CD4-positive, alpha-beta T cell (primary cell): ENCODE data around the gene DPM2. TPM values are rescaled to one million over a fixed set of nuclear protein-coding genes. Genes with fewer than 3 reads are reported as not detected.

Source experiments
- ATAC-seq: fragments of 200-7000 bp; cut with Tn5 transposase; one replicate; pipeline ENCODE4 v1.10.0; 2022; ENCODE audit warnings: mild to moderate bottlenecking; ENCODE audit not compliant: poor library complexity
- CTCF ChIA-PET: fragments of 350-600 bp; sonication (Branson Sonifier 250); formaldehyde crosslinking; loops from one replicate; lab custom pipeline; 2021; ENCODE audit warnings: antibody characterized with exemption, inconsistent platforms; lab: Charles Lee
- POLR2A ChIA-PET: fragments of 350-600 bp; sonication (Branson Sonifier 250); formaldehyde crosslinking; loops from one replicate; lab custom pipeline; 2021; ENCODE audit warnings: antibody characterized with exemption, inconsistent platforms; lab: Charles Lee
- DNase-seq, 14 experiments: peaks; one replicate each; pipeline ENCODE4 v3.0.0-alpha.2; 2013 to 2020; ENCODE audit warnings: mixed read lengths in 2 of 14
- H3K27ac ChIP-seq, 2 donors: one replicate each; pipeline versions ENCODE4 v1.5.1 to v1.7.0; 2013; ENCODE audit warnings: low read length in 2 of 2, low read depth in 1 of 2, mild to moderate bottlenecking in 1 of 2
- H3K27me3 ChIP-seq, 2 experiments: 1 replicate in 1 of 2; 2 replicates in 1 of 2; pipeline versions ENCODE4 v1.6.1 to v1.7.0; 2013; ENCODE audit warnings: low read length in 2 of 2, control low read depth in 1 of 2, mild to moderate bottlenecking in 1 of 2, moderate library complexity in 1 of 2; ENCODE audit not compliant: insufficient read depth in 2 of 2, control insufficient read depth in 1 of 2
- H3K36me3 ChIP-seq: one replicate; pipeline ENCODE4 v1.6.1; 2013; ENCODE audit warnings: low read length, control low read depth; ENCODE audit not compliant: insufficient read depth
- H3K4me1 ChIP-seq: one replicate; pipeline ENCODE4 v1.6.1; 2013; ENCODE audit warnings: low read length, control low read depth; ENCODE audit not compliant: insufficient read depth
- H3K4me3 ChIP-seq: one replicate; pipeline ENCODE4 v1.5.1; 2013; ENCODE audit warnings: mild to moderate bottlenecking, low read length, moderate library complexity
- H3K9me3 ChIP-seq, 2 experiments: 1 replicate in 1 of 2; 2 replicates in 1 of 2; pipeline versions ENCODE4 v1.6.1 to v1.7.0; 2013; ENCODE audit warnings: low read length in 2 of 2, mild to moderate bottlenecking in 2 of 2, control low read depth in 1 of 2, moderate library complexity in 1 of 2; ENCODE audit not compliant: control insufficient read depth in 1 of 2, insufficient read depth in 1 of 2
- H3K27ac Mint-ChIP-seq: one replicate; pipeline ENCODE4 v1.8.0; 2020; ENCODE audit warnings: mixed read lengths
- H3K27me3 Mint-ChIP-seq: one replicate; pipeline ENCODE4 v1.8.0; 2021; ENCODE audit warnings: mixed read lengths
- H3K36me3 Mint-ChIP-seq: one replicate; pipeline ENCODE4 v1.8.0; 2021; ENCODE audit warnings: low read depth, mixed read lengths
- H3K4me1 Mint-ChIP-seq: one replicate; pipeline ENCODE4 v1.8.0; 2021; ENCODE audit warnings: low read depth, mixed read lengths
- H3K4me3 Mint-ChIP-seq: one replicate; pipeline ENCODE4 v1.8.0; 2020; ENCODE audit warnings: mild to moderate bottlenecking, mixed read lengths
- H3K9me3 Mint-ChIP-seq: one replicate; pipeline ENCODE4 v1.8.0; 2020; ENCODE audit warnings: mixed read lengths
- CTCF ChIP-seq: fragments of 200-600 bp; IDR thresholded peaks from one replicate; pipeline ENCODE4 v1.8.0; 2022; ENCODE audit warnings: antibody characterized with exemption, mild to moderate bottlenecking
- intact Hi-C, 2 experiments: fragments of 100-400 bp; cut with DNase I in 1 of 2; cut with micrococcal nuclease in 1 of 2; formaldehyde crosslinking; loops; one replicate each; pipeline versions ENCODE4 v1.15.1 to v1.9.0; 2023 to 2025; cut with DNase I, micrococcal nuclease
- total RNA-seq, 174 experiments: library from RNA in 2 of 174; stranded (reverse) in 2 of 174; gene quantifications; one replicate each; pipeline ENCODE4 v1.2.3 and lab custom pipeline; 2021 to 2026

Gene DPM2
- total RNA-seq, 2 experiments from 2014 or later = 41.7 to 47.6 TPM

- intact Hi-C loops = loop anchor here (1.0 to 5.0 kb wide), 4 partner anchors 36 to 466 kb away; partner anchors contain the start of genes CDK9 (in 1 of the 2), LRSAM1 (in 1 of the 2), RPL12 (in 1 of the 2) and STXBP1 (in 1 of the 2)
- ChIA-PET POLR2A (interaction anchor here (1.0 to 2.9 kb wide), 4 partner anchors 19 to 184 kb away, joined by 3 to 16 read pairs (median 4); partner anchors contain the start of genes ST6GALNAC6 and TOR2A), CTCF (interaction anchor here (1.6 to 1.8 kb wide), 2 partner anchors 49 to 184 kb away, joined by 5 read pairs; partner anchors contain the start of gene TOR2A)
- no peak for ATAC-seq
- H3K4me1 Mint-ChIP-seq = peaks cover 51% of the 10 kb centered on the region
- no peak overlapping the region for H3K27ac ChIP-seq
- no peaks in the 10 kb centered on the region for H3K9me3 ChIP-seq
- peaks cover 8% of the 10 kb centered on the region for H3K36me3 Mint-ChIP-seq
- no peak for TF ChIP-seq CTCF
- peak overlapping the region; percentile 67 for H3K4me3 Mint-ChIP-seq
- H3K4me1 ChIP-seq = peaks cover 66% of the 10 kb centered on the region
- H3K27ac Mint-ChIP-seq = peak overlapping the region; percentile 18
- H3K27me3 Mint-ChIP-seq = no peaks in the 10 kb centered on the region
- DNase-seq = peak in 3 of 14 experiments; percentile 5 to 49 (median 24)
- peaks cover 4% of the 10 kb centered on the region for H3K36me3 ChIP-seq
- no peaks in the 10 kb centered on the region for H3K9me3 Mint-ChIP-seq
- H3K4me3 ChIP-seq = no peak overlapping the region
- H3K27me3 ChIP-seq = no peaks in the 10 kb centered on the region
These were observed 19.2 kb downstream of the DPM2 start for GRCh38 chr9:127918183-127919107.

- Histone ChIP-seq H3K9me3 (no peaks in the 10 kb centered on the region), H3K27ac (no peak overlapping the region), H3K27me3 (no peaks in the 10 kb centered on the region), H3K4me1 (peaks cover 66% of the 10 kb centered on the region), H3K36me3 (peaks cover 8% of the 10 kb centered on the region), H3K4me3 (peak overlapping the region; percentile 45)
- Mint-ChIP-seq H3K4me3 (peak overlapping the region; percentile 67), H3K9me3 (no peaks in the 10 kb centered on the region), H3K27me3 (no peaks in the 10 kb centered on the region), H3K27ac (peak overlapping the region; percentile 18), H3K36me3 (peaks cover 13% of the 10 kb centered on the region), H3K4me1 (peaks cover 51% of the 10 kb centered on the region)
- POLR2A ChIA-PET = interaction anchor here (0.6 to 3.6 kb wide), 15 partner anchors 12 to 693 kb away, joined by 3 to 77 read pairs (median 4); partner anchors contain the start of genes CDK9, SLC25A25, ST6GALNAC6 and STXBP1
- DNase-seq = peak in 3 of 14 experiments; percentile 4 to 50 (median 39)
- intact Hi-C loops = loop anchor here (1.0 to 5.0 kb wide), 6 partner anchors 12 to 465 kb away; partner anchors contain the start of genes LRSAM1 (in 1 of the 2), RPL12 (in 1 of the 2), ST6GALNAC6 (in 1 of the 2) and STXBP1 (in 1 of the 2)
- ATAC-seq = no peak
- CTCF ChIA-PET = interaction anchor here (1.2 to 1.6 kb wide), 2 partner anchors 48 to 132 kb away, joined by 5 read pairs; partner anchors contain the start of gene CDK9
- no peak for TF ChIP-seq CTCF
These were observed 20.1 kb downstream of the DPM2 start for GRCh38 chr9:127917603-127918002.
